D721Med (cell line): Measurements from ENCODE around the gene IGLL5.

Experiments used
- DNase-seq: peaks from one replicate; pipeline ENCODE4 v3.0.0; 2011; ENCODE audit warnings: low spot score; ENCODE audit not compliant: insufficient read length
- FAIRE-seq: peaks from 2 replicates; lab custom pipeline; 2011; peaks lifted over from hg19 to GRCh38; lab: Jason Lieb, UNC
- CTCF ChIP-seq: IDR thresholded peaks from 2 replicates; pipeline ENCODE4 v1.5.1; 2012; ENCODE audit warnings: mild to moderate bottlenecking, control low read depth; ENCODE audit not compliant: insufficient read depth; ENCODE audit errors: missing control alignments

IGLL5 gene

DNA sequence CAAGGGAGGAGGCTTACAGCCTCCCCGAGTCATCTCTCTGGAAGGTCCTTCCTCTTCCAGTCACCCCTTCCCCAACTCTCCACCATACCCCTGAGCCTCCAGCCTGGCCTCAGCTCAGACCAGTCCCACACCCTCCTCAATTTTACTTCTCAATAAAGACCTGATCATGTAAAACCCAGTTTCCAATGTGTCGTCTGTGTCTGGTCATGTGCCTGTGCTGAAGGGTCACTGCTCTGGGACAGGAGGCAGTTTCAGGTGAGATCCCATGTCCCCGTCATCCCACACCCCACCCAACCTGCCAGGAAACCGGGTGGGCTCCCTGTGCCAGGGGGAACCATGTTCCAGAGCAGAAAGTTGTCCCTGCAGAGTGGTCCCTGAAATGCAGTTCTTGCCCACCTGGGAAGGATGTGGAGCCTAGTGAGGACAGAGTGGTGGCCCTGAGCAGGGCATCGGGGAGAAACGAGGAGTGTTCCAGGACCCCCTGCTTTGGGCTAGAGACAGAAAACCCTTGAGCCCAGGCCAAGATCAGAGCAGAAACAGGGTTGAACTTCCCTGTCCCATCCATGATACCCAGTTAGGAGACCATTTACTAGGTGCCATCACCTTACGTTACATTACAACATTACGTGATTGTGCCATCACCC is 19.4 kb downstream of the IGLL5 start:
- TF ChIP-seq CTCF: no peak
- DNase-seq: no peak
- no peak for FAIRE-seq

DNA sequence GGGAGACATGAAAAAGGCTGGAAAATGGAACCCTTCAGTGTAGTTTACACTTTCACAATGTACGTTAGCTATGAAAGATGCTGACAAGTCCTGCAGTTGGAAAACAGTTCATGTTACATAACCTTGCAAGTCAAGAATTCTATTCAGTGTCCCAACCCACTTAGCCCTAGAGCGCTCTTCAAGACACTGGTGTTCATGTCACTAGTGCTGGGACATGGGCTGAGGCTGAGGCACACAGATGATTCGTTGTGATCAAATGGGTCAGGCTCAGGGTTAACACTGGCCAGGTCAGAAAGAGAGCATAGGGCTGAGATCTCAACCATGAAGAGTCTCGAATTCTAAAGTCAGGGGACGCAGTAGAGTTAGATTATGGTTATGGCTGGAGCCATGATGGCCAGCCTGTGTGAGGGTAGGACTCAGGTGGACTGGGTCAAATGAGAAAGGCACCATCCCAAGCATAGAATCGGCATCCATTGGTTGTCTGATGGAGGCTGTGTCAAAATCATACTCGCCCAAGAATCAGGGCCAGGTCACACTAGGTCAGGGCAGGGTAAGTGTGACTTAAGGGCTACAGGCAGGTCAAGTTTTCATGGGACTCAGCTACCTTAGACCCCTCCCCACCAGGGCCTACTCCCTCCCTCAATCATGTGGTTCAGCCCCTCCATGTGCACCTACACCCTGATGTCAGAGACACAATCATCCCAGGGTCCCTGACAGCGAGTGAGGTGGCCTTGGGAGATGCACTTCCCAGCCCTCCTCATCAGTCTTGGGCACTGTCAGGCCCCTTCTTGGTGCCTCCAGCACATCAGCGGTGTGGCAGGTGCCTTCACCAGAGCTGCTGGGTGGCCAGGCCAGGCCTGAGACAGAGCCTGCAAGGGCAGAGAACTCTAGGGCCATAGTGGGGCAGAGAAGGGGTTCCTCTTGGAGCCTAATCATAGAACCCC is 20.2 kb downstream of the IGLL5 start:
- DNase-seq (no peak), FAIRE-seq (no peak)
- TF ChIP-seq CTCF: no peak

- no peak for DNase-seq
- no peak for FAIRE-seq
- no peak for TF ChIP-seq CTCF
Observed at GRCh38 chr22:22908495-22908861, 20.9 kb downstream of the IGLL5 start.

DNA sequence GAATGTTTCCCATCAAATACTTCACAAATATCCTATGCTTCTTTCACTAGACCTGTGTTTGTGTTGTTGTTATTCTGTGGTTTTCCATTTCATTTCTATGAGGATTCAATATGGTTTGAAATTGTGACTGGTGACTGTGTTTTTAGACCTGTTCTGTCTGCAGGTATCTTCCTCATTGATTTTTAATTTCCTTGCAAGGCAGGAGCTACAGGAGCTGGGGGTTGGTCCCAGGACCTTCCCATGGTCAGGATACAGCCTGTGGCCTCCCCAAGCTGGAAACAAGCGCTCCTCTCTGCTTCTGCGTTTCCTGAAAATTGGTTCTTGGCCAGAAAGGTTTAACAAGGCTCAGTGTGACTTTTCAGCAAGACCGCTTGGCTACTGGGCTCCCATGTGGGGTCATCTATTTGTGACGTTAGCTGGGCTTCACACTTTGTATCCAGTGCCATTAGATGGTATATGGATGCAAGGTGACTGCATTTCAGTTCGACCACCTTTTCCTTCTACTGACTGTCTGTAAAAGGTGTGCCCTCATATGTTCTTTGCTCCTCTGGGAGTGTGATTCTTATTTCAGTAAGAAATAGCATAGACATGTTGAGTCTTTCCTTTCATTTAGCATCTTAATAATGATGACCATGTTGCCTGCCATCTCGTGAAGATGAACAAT is 21.5 kb downstream of the IGLL5 start:
- FAIRE-seq (no peak), DNase-seq (no peak)
- TF ChIP-seq CTCF: no peak

DNA sequence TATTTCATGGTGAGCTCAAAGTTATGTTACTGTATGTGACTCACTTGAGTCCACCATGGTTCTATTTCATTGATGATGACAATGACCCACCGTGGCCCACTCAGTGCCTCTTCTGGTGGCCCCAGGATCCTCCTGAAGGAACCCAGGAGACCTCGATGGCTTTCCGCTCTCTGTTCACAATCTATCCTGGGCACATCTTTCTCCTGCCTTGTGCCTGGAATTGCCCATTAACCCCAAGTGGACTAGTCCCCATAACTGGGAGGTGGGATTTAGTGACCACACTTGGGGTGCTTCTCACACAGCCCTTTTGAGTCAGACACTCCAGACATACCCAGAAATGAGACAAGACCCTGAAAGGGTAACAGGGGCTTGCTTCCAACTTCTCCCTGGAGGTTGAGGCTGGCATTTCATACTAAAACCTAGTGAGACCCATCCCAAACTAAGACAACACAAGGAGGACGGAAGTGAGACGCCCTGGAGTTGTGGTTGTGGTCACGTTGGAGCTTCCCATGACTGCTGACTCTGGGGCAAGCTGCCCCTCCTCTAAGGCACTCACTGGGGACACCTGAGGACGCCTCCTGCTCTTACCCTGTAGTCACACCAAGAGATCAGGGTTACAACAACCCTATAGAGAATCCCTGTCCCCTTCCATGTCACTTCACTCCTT is 22.1 kb downstream of the IGLL5 start:
- no peak for FAIRE-seq
- TF ChIP-seq CTCF: no peak
- no peak for DNase-seq

DNA sequence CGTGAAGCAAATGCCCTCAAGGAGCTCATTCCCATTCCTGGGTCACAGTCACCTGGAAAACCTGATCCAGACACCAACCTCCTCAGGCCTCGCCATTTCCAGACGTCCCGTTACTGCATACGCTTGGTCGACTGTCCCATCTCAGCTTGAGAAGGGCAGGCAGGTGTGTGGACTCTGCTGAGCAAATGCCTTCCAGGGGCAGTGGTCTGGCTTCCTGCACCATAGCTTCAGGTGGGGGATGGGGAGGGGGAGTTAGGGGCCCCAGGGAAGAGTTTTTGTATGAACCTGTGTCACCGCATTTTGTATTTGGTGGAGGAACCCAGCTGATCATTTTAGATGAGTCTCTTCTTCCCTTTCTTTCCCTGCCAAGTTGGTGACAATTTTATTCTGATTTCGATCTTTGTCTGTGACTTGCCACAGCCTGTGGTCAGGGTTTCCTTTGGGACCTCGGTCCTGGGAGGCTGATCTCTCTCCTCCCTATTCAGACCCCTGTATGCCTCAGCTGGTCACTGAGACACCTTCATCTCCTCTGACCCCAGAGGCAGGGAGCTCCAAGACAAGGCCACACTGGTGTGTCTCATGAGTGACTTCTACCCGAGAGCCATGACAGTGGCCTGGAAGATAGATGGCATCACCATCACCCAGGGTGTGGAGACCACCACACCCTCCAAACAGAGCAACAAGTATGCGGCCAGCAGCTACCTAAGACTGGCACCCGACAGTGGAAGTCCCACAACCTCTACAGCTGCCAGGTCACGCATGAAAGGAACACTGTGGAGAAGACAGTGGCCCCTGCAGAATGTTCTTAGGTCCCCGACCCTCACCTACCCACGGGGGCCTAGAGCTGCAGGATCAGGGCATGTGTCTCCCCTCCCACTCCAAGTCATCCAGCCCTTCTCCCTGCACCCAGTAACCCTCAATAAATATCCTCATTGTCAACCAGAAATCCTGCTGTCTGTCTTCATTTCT is 22.9 kb downstream of the IGLL5 start:
- TF ChIP-seq CTCF: no peak
- DNase-seq (no peak), FAIRE-seq (no peak)
